ENCODE results near the gene WWOX. TPM values are rescaled to one million over a fixed set of nuclear protein-coding genes. Genes with fewer than 3 reads are reported as not detected.

Gene WWOX
- total and polyA plus RNA-seq, 2 experiments from 2014 or later, result 17.0 to 39.8 TPM

GRCh38 chr16:78520470-78520869 lies 421.0 kb downstream of the WWOX start:
- WGBS (ENCODE audit: low lambda C conversion rate, missing lambda C conversion rate), result 84% methylated on average over 5 of the region's 5 CpGs
- TF ChIP-seq CTCF (IDR thresholded peaks at IDR 0.05; ENCODE audit: poor library complexity) (no peak), EZH2phosphoT487 (IDR thresholded peaks at IDR 0.05; ENCODE audit: low read depth, severe bottlenecking, unreplicated experiment) (no peak), EZH2 (IDR thresholded peaks at IDR 0.05; ENCODE audit: borderline replicate concordance) (no peak)
- no peak for DNase-seq (ENCODE audit: low spot score)

GRCh38 chr16:78522327-78522726 lies 422.9 kb downstream of the WWOX start:
- Histone ChIP-seq H3K9me2 (replicated peaks; ENCODE audit: insufficient read depth) (no peaks in the 10 kb centered on the region), H3K9me3 (ENCODE audit: low read depth) (no peaks in the 10 kb centered on the region), H3K4me1 (ENCODE audit: insufficient read depth) (peaks cover 6% of the 10 kb centered on the region), H3K4me3 (no peak overlapping the region), H2AFZ (no peak overlapping the region), H3K27ac (no peak overlapping the region), H3K36me3 (replicated peaks; ENCODE audit: insufficient read depth, low read depth) (no peaks in the 10 kb centered on the region), H3K27me3 (no peaks in the 10 kb centered on the region), H3K79me2 (no peaks in the 10 kb centered on the region), H4K20me1 (ENCODE audit: insufficient read depth, poor library complexity, severe bottlenecking) (no peaks in the 10 kb centered on the region), H3K4me2 (no peak overlapping the region)
- DNase-seq (ENCODE audit: low spot score), result no peak
- WGBS (ENCODE audit: low lambda C conversion rate, missing lambda C conversion rate), result 66% methylated on average over 5 of the region's 5 CpGs
- TF ChIP-seq EZH2phosphoT487 (IDR thresholded peaks at IDR 0.05; ENCODE audit: low read depth, severe bottlenecking, unreplicated experiment) (no peak), CTCF (IDR thresholded peaks at IDR 0.05; ENCODE audit: poor library complexity) (no peak), EZH2 (IDR thresholded peaks at IDR 0.05; ENCODE audit: borderline replicate concordance) (no peak)

More at GRCh38 chr16:78520470-78520869, 421.0 kb downstream of the WWOX start:
- Histone ChIP-seq H3K27ac (no peak overlapping the region), H2AFZ (no peak overlapping the region), H3K9me2 (replicated peaks; ENCODE audit: insufficient read depth) (no peaks in the 10 kb centered on the region), H4K20me1 (ENCODE audit: insufficient read depth, poor library complexity, severe bottlenecking) (no peaks in the 10 kb centered on the region), H3K27me3 (no peaks in the 10 kb centered on the region), H3K4me1 (ENCODE audit: insufficient read depth) (peaks cover 6% of the 10 kb centered on the region), H3K79me2 (no peaks in the 10 kb centered on the region), H3K4me3 (no peak overlapping the region), H3K36me3 (replicated peaks; ENCODE audit: insufficient read depth, low read depth) (no peaks in the 10 kb centered on the region), H3K9me3 (ENCODE audit: low read depth) (no peaks in the 10 kb centered on the region), H3K4me2 (no peak overlapping the region)

GRCh38 chr16:78523212-78523985 lies 423.9 kb downstream of the WWOX start:
- WGBS (ENCODE audit: low lambda C conversion rate, missing lambda C conversion rate), result 76% methylated on average over 9 of the region's 9 CpGs
- H3K9me2 ChIP-seq (replicated peaks; ENCODE audit: insufficient read depth), result no peaks in the 10 kb centered on the region
- no peak overlapping the region for H2AFZ ChIP-seq
- H3K4me3 ChIP-seq, result no peak overlapping the region
- H3K4me2 ChIP-seq, result no peak overlapping the region
- H3K27me3 ChIP-seq, result no peaks in the 10 kb centered on the region
- H3K9me3 ChIP-seq (ENCODE audit: low read depth), result no peaks in the 10 kb centered on the region
- no peaks in the 10 kb centered on the region for H4K20me1 ChIP-seq (ENCODE audit: insufficient read depth, poor library complexity, severe bottlenecking)
- no peaks in the 10 kb centered on the region for H3K79me2 ChIP-seq
- no peak for DNase-seq (ENCODE audit: low spot score)
- TF ChIP-seq EZH2phosphoT487 (IDR thresholded peaks at IDR 0.05; ENCODE audit: low read depth, severe bottlenecking, unreplicated experiment) (no peak), EZH2 (IDR thresholded peaks at IDR 0.05; ENCODE audit: borderline replicate concordance) (no peak), CTCF (IDR thresholded peaks at IDR 0.05; ENCODE audit: poor library complexity) (no peak)
- H3K27ac ChIP-seq, result no peak overlapping the region
- H3K36me3 ChIP-seq (replicated peaks; ENCODE audit: insufficient read depth, low read depth), result no peaks in the 10 kb centered on the region
- H3K4me1 ChIP-seq (ENCODE audit: insufficient read depth), result peaks cover 6% of the 10 kb centered on the region

Measured in hepatocyte (in vitro differentiated cells).